Activated T-cell treated with anti-CD3 and anti-CD28 coated beads for 1 hour (primary cell): ENCODE measurements around the gene PTPRF.
A peak's percentile ranks its signal among the peaks of the same experiment; 100 is the strongest.

Source experiments
- DNase-seq: peaks from one replicate; pipeline ENCODE4 v3.0.0-alpha.2; 2020; ENCODE audit warnings: low read depth

PTPRF gene

GRCh38 chr1:43513471-43514173 is 17.1 kb upstream of the PTPRF start:
- no peak for DNase-seq

- DNase-seq: no peak
Observed at GRCh38 chr1:43518935-43519686, 11.6 kb upstream of the PTPRF start.

GRCh38 chr1:43520100-43520778 is 10.4 kb upstream of the PTPRF start:
- no peak for DNase-seq

- no peak for DNase-seq
Observed at GRCh38 chr1:43521078-43521477, 9.6 kb upstream of the PTPRF start.

- DNase-seq: no peak
Observed at GRCh38 chr1:43521756-43522155, 8.9 kb upstream of the PTPRF start.

GRCh38 chr1:43522431-43522775 is 8.3 kb upstream of the PTPRF start:
- no peak for DNase-seq

GRCh38 chr1:43522776-43523480 is 7.8 kb upstream of the PTPRF start:
- DNase-seq: no peak

GRCh38 chr1:43524804-43525203 is 5.9 kb upstream of the PTPRF start:
- no peak for DNase-seq

- DNase-seq: no peak
Observed at GRCh38 chr1:43526002-43526401, 4.7 kb upstream of the PTPRF start.

GRCh38 chr1:43527111-43527878 is 3.4 kb upstream of the PTPRF start:
- no peak for DNase-seq

- peak; percentile 88 for DNase-seq
Observed at GRCh38 chr1:43529206-43529731, 1.4 kb upstream of the PTPRF start.

GRCh38 chr1:43531107-43531905 is 623 bp downstream of the PTPRF start:
- no peak for DNase-seq

- no peak for DNase-seq
Observed at GRCh38 chr1:43531906-43532584, 1.4 kb downstream of the PTPRF start.

- no peak for DNase-seq
Observed at GRCh38 chr1:43532716-43533115, 2.0 kb downstream of the PTPRF start.

GRCh38 chr1:43533584-43533983 is 2.9 kb downstream of the PTPRF start:
- no peak for DNase-seq

- DNase-seq: no peak
Observed at GRCh38 chr1:43534256-43534655, 3.6 kb downstream of the PTPRF start.

- DNase-seq: no peak
Observed at GRCh38 chr1:43536196-43536863, 5.6 kb downstream of the PTPRF start.

- no peak for DNase-seq
Observed at GRCh38 chr1:43536864-43537358, 6.2 kb downstream of the PTPRF start.

- DNase-seq: no peak
Observed at GRCh38 chr1:43537423-43538142, 6.9 kb downstream of the PTPRF start.
